Panc1 (cell line): Measurements from ENCODE around the gene FAM200A.

Source experiments
- CTCF ChIP-seq: fragments of 450-650 bp; IDR thresholded peaks from 2 replicates; pipeline ENCODE4 v1.5.1; 2017; ENCODE audit warnings: mild to moderate bottlenecking
- TCF7L2 ChIP-seq: IDR thresholded peaks from 2 replicates; pipeline ENCODE4 v1.6.1; 2011; ENCODE audit warnings: mild to moderate bottlenecking, low read depth, low read length, inconsistent platforms
- TF ChIP-seq, protein P1 (sequence below), 2 experiments: IDR thresholded peaks; 2 replicates each; pipeline ENCODE4 v1.6.1; 2011 to 2012; ENCODE audit warnings: low read depth in 2 of 2, control low read depth in 1 of 2, low read length in 1 of 2, mild to moderate bottlenecking in 1 of 2, moderate library complexity in 1 of 2; ENCODE audit not compliant: insufficient read depth in 1 of 2

DNA sequence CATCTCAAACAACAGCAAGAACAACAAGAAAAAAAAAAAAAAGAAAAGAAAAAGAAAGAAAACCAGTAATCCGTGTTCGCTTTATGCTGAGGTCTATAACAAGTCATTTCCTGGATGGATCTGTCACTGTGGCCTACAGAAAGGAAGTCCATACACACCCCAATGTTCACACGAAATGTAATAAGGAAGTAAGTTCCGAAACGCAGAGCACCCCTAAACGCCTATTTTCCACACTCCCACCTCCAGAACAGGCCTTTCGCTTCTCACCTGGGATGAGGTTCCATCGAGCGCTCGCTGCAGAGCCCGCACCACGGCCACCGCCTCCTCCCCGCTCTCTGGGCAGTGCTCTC lies 52.6 kb downstream of the FAM200A start:
- TF ChIP-seq, protein P1, sequence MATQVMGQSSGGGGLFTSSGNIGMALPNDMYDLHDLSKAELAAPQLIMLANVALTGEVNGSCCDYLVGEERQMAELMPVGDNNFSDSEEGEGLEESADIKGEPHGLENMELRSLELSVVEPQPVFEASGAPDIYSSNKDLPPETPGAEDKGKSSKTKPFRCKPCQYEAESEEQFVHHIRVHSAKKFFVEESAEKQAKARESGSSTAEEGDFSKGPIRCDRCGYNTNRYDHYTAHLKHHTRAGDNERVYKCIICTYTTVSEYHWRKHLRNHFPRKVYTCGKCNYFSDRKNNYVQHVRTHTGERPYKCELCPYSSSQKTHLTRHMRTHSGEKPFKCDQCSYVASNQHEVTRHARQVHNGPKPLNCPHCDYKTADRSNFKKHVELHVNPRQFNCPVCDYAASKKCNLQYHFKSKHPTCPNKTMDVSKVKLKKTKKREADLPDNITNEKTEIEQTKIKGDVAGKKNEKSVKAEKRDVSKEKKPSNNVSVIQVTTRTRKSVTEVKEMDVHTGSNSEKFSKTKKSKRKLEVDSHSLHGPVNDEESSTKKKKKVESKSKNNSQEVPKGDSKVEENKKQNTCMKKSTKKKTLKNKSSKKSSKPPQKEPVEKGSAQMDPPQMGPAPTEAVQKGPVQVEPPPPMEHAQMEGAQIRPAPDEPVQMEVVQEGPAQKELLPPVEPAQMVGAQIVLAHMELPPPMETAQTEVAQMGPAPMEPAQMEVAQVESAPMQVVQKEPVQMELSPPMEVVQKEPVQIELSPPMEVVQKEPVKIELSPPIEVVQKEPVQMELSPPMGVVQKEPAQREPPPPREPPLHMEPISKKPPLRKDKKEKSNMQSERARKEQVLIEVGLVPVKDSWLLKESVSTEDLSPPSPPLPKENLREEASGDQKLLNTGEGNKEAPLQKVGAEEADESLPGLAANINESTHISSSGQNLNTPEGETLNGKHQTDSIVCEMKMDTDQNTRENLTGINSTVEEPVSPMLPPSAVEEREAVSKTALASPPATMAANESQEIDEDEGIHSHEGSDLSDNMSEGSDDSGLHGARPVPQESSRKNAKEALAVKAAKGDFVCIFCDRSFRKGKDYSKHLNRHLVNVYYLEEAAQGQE (IDR thresholded peaks at IDR 0.05; ENCODE audit: insufficient read depth in 1 of 2, low read depth in 2 of 2, low read length in 1 of 2) = no peak
- TF ChIP-seq CTCF (no peak), TCF7L2 (no peak)
